Stimulated activated CD4-positive, alpha-beta T cell treated with anti-CD3 and anti-CD28 coated beads, Interleukin-1b, Interleukin-23, amount 100 ng/mL, for 4 hours (primary cell): ENCODE measurements around the gene FAM98B.

Source experiments
- DNase-seq, 2 donors: peaks; one replicate each; pipeline ENCODE4 v3.0.0-alpha.2; 2020; ENCODE audit warnings: low read depth in 2 of 2

FAM98B gene

GRCh38 chr15:38507570-38507969 is 53.6 kb downstream of the FAM98B start:
- DNase-seq: no peak

- no peak for DNase-seq
Measured at GRCh38 chr15:38508647-38509046, 54.7 kb downstream of the FAM98B start.

GRCh38 chr15:38509152-38509551 is 55.2 kb downstream of the FAM98B start:
- no peak for DNase-seq

GRCh38 chr15:38512901-38513300 is 59.0 kb downstream of the FAM98B start:
- no peak for DNase-seq

- no peak for DNase-seq
Measured at GRCh38 chr15:38514601-38515000, 60.7 kb downstream of the FAM98B start.

- DNase-seq: no peak
Measured at GRCh38 chr15:38516626-38517025, 62.7 kb downstream of the FAM98B start.

GRCh38 chr15:38517312-38517975 is 63.5 kb downstream of the FAM98B start:
- DNase-seq: no peak

GRCh38 chr15:38518084-38518483 is 64.2 kb downstream of the FAM98B start:
- no peak for DNase-seq

GRCh38 chr15:38520035-38520434 is 66.1 kb downstream of the FAM98B start:
- no peak for DNase-seq

GRCh38 chr15:38521316-38521715 is 67.4 kb downstream of the FAM98B start:
- no peak for DNase-seq

- DNase-seq: no peak
Measured at GRCh38 chr15:38522922-38523321, 69.0 kb downstream of the FAM98B start.

GRCh38 chr15:38524156-38524555 is 70.2 kb downstream of the FAM98B start:
- no peak for DNase-seq

- DNase-seq: no peak
Measured at GRCh38 chr15:38525489-38525888, 71.6 kb downstream of the FAM98B start.

- DNase-seq: no peak
Measured at GRCh38 chr15:38526158-38526557, 72.2 kb downstream of the FAM98B start.

- DNase-seq: no peak
Measured at GRCh38 chr15:38528294-38528693, 74.4 kb downstream of the FAM98B start.

- DNase-seq: no peak
Measured at GRCh38 chr15:38530113-38530512, 76.2 kb downstream of the FAM98B start.

GRCh38 chr15:38531509-38531908 is 77.6 kb downstream of the FAM98B start:
- DNase-seq: no peak

- DNase-seq: no peak
Measured at GRCh38 chr15:38532728-38533127, 78.8 kb downstream of the FAM98B start.

GRCh38 chr15:38533416-38533915 is 79.5 kb downstream of the FAM98B start:
- no peak for DNase-seq

- no peak for DNase-seq
Measured at GRCh38 chr15:38533926-38534325, 80.0 kb downstream of the FAM98B start.

- no peak for DNase-seq
Measured at GRCh38 chr15:38534691-38535090, 80.8 kb downstream of the FAM98B start.

- DNase-seq: no peak
Measured at GRCh38 chr15:38535491-38536200, 81.7 kb downstream of the FAM98B start.

GRCh38 chr15:38536201-38536676 is 82.3 kb downstream of the FAM98B start:
- DNase-seq: no peak
